ENCODE data around the gene DEUP1.
"Not testable (repeated sequence)": the region's sequence is repeated elsewhere in the genome, so short reads cannot be mapped to it uniquely, and the experiment has no call there.

Gene DEUP1, protein sequence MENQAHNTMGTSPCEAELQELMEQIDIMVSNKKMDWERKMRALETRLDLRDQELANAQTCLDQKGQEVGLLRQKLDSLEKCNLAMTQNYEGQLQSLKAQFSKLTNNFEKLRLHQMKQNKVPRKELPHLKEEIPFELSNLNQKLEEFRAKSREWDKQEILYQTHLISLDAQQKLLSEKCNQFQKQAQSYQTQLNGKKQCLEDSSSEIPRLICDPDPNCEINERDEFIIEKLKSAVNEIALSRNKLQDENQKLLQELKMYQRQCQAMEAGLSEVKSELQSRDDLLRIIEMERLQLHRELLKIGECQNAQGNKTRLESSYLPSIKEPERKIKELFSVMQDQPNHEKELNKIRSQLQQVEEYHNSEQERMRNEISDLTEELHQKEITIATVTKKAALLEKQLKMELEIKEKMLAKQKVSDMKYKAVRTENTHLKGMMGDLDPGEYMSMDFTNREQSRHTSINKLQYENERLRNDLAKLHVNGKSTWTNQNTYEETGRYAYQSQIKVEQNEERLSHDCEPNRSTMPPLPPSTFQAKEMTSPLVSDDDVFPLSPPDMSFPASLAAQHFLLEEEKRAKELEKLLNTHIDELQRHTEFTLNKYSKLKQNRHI

DNA sequence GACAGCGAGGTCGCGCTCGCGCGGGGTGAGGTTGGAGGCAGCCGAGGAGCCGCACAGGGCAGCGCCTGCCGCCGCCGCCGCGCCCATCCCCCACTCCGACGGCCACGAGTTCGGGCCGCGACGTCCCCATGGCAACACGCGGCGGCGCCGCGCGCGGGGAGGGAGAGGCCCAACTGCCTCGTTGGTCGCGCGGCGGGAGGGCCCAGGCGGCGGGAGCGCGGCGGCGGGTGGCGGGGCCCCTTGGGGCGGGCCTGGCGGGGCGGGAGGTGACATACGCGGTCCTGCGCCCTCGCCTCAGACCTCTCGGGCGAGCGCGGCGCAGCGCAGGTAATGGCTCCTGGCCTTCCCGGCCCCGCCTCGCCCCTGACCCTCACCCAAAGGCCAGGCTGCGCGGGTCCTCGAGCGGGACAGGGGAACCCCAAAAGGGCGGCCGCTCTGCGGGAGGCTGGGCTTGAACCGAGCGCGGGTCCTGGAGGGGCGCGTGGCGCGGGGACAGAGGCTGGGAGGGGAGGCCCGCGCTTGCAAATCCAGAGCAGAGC, at the start of gene DEUP1:
TSS of gene DEUP1 (plus strand) at position 297 of the 539 bp plus-strand sequence. CDS start 1,518 bp downstream, outside the sequence.
- peak in 1 of 2 donors; percentile 1 for DNase-seq (ENCODE audit: low read depth in 2 of 2)

DNA sequence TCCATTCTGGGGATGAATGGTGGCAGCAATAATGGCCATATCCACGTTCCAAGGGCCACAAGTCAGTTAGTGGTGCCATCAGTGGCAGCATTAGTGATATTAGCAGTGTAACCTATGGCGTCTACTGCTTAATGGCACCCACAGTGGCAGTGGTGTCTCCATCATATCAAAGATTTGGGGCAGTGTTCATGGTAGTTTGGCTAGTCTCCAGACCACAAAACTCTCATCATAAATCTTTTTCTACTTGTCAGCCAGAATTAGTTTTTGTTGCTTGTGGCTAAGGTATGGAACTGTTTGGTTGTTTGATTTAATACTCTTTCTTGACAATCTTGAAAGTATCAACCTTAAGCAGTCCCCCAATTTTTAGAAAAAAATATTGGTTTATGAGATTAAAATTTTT, 45.1 kb upstream of the DEUP1 start:
- no peak for DNase-seq (ENCODE audit: low read depth in 2 of 2)

DNA sequence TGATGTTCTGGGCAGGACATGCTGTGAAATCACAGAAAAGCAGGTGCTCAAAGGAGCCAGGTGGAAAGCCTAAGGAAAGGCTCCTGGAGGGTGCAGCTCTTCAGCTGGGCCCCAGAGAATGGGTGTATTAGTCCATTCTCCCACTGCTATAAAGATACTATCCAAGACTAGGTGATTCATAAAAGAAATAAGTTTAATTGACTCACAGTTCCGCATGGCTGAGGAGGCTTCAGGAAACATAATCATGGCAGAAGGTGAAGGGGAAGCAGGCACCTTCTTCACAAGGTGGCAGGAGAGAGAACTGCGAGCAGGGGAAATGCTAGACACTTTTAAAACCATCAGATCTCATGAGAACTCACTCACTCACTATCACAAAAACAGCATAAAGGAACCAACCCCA, 43.1 kb upstream of the DEUP1 start:
- DNase-seq (ENCODE audit: low read depth in 2 of 2): no peak

DNA sequence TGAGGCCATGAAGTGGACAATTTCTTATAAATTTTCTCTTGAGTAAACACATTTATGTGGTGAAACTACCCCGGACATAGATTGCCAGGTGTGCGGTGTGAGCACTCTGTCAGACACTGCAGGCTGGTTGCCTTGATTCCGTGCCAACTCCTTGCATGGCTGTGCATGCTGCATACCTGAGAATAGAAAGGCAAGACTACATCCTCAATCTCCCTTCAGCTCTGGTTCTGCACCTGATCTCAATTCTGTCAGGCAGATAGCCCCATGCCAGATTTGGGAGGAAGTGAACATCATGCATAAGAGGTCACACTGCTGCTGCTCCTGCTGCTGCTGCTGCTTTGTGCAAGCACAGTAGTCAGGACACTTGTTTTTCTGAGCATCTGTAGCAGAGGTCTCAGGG, 42.5 kb upstream of the DEUP1 start:
- no peak for DNase-seq (ENCODE audit: low read depth in 2 of 2)

DNA sequence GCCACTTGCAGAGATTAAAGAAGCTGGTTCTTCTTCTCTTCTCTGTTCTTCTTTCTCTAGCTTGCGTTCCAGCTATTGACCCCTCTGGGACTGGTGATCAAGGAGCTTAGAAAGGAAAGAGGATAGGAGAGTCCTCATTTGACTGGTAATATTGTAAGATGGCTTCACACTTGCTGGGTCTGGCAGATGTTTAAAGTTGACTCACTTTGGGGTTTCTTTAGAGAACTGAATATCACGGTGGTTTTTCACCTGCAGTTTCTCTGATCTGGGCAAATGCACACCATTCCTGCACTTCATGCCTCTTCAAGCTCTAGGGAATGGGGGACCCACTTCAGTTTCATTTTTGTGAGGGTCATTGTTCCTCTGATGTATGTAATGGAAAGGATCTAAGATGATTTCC, 41.8 kb upstream of the DEUP1 start:
- no peak for DNase-seq (ENCODE audit: low read depth in 2 of 2)

DNA sequence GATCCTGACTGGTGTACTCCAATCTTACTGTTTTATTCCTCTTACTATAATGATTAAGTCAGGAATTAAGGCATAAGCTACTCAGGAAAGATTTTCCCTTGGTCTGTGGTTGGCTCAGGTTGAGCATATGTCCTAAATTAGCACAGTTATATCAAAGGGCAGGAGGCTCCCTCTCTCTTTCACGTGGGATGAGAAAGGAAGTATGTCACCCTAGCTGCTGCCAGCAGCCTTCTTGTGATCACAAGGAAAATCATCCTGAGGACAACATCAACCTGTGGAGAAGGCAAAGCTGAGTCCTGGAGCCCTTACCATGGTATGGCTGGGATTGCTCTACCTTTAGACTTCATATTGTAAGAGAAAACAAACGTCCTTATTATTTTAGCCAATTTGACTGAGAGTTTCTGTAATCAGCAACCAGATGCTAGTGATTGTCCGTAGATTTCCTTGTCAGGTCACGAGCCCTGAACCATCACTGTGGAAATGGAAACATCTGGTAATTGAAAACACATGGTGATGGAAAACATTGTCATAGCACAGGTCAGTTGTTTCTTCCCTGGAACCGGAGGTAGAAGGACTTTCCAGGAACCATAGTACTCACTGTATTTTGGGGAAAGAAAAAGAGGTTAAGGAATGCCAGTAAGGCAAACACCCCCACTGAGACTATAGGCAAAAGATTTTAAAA, 40.6 kb upstream of the DEUP1 start:
- no peak for DNase-seq (ENCODE audit: low read depth in 2 of 2)

DNA sequence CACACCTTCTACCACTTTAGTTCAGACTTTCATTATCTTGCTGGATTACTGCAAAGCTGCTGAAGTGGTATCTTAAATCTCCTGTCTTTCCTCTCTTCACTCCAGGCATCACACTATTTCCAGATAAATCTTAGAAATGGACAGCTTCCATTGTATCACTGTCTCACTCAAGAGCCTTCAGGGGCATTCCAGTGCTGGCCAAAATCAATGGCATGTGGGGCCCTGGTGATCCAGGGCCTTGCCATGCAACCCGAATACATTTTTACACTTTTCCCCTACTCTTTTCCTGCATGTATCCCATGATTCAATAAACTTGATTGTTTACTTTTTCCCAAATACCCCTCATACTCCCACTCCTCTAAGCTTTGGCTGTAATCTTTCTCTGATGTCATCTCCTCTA, 39.4 kb upstream of the DEUP1 start:
- DNase-seq (ENCODE audit: low read depth in 2 of 2): no peak

DNA sequence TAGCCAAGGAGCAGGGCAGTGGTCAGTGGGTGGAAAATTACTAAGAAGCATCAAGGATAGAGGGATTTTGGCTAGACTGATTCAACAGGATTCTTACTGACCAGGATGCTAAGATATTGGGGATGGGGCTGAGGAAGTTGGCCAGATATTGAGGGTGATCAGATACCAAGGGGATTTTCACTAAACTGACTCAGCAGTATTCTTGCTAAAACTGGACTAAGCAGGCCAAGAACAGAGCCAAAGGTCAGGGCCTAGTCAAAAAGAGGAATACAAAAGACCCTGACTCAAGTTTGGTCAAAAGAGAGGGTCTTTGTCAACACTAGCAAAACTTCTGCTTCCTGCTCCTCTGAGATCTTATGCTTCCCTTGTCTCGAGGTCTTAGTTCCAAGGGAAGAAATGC, 38.6 kb upstream of the DEUP1 start:
- DNase-seq (ENCODE audit: low read depth in 2 of 2): no peak

DNA sequence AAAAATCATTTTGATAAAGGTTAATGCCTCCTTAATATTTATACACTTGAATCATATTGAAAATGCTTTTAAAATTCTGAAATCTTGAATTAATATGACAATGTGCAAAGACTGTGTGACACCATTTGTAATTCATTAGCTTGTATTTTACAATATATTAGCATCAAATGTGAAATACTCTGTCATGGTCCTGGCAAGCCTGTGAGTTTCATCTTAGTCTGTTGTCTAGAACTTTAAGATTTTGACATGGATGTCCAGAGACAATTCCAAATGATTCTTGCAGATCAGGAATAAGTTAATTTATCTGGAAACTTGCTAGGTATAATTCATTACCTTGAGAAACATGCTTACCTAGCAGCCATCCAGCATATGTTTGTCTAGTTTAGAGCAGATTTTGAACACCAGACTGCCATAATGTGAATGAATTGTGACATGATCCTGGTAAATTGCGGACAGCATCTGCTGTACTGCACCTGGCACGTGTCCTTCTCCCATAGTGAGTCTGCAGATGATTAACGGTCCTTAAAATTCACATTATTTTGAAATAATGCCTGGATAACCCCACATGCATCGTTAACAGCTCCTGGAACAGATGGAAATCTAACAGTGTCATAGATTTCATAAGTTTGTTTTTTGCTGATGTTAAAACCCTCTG, 34.5 kb upstream of the DEUP1 start:
- no peak for DNase-seq (ENCODE audit: low read depth in 2 of 2)

DNA sequence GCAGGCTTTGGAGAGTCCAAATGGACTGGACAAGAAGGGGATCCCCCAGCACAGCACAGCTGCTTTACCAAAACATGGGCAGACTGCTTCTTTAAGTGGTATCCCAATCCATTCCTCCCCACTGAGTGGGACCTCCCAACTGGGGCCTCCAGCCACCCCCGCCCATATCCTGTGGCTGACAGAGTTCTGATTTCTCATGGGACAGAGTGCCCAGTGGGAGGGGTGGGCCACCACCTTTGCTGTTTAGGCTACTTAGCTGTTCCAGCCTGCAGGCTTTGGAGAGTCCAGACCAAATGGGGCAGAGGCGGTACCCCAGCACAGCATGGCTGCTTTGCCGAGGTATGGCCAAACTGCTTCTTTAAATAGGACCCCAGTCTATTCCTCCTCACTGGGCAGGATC, 26.9 kb upstream of the DEUP1 start:
- DNase-seq (ENCODE audit: low read depth in 2 of 2): no peak

DNA sequence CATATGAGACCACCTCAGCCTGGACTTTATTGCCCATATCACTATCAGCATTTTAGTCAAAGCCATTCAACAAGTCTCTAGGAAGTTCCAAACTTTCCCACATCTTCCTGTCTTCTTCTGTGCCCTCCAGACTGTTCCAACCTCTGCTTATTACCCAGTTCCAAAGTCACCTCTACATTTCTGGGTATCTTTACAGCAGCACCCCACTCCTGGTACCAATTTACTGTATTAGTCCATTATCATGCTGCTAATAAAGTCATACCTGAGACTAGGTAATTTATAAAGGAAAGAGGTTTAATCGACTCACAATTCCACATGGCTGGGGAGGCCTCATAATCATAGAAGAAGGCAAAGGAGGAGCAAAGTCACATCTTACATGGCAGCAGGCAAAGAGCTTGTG, 16.1 kb upstream of the DEUP1 start:
- not testable (repeated sequence) for DNase-seq (ENCODE audit: low read depth in 2 of 2)

DNA sequence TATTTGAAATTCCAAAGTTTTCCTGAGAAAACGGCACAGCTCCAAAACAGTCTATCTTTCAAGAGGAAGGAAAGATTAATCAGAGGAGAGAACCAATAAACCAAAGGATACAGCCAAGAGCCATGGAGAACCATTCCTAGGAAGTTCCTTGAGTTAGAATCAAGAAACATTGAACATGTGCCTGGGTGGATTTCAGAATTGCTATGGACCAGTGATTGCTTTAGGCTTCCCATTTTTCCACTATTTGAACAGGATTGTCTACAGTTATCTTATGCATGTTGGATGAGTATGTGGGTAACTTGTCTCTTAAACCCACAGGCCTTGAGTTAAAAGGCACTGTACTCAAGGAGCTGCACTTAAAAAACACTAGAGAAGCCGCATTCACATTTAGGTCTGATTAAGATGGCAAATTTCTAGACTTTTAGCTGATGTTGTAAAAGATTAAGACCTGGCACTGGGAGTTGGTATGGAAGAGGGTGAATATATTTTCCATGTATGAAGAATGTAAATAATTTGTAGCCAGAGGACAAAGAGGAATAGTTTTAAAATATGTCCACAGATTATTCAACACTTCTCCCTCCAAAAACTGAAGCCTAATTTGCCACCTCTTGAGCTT, 11.2 kb upstream of the DEUP1 start:
- no peak for DNase-seq (ENCODE audit: low read depth in 2 of 2)

DNA sequence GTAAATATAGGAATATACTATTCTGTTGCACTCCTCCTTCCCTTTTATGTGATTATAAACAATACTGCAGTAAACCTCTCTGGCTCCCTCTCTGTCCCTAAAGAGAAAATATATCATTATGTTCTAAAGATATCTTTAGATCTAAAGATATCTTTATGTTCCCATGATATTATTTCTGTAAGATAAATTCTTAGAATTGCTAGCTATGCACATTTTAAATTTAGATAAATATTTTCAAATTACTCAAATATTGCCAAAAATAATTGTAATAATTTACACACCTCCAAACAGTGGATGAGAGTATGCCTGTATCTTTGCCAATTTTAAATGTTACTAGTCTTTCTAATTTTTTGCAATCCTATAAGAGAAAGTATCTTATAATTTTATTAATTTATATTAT, 10.3 kb upstream of the DEUP1 start:
- no peak for DNase-seq (ENCODE audit: low read depth in 2 of 2)

DNA sequence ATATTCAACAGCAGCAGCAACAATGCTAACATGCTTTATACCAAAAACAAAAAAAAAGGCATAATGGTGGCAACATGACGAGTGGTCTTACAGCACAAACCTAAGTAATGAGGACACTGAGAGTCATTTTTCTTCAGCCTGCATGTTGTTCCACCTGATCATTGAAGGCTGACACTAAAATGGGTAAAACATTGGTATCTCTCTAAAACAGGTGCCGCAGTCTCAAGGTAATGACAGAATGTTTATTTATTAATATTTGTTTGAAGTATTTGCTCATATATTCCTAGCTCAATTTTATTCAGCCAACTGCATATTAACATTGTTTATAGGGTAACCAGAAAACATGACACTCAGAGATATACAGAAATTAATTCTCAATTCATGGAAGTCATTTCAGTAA, 8.3 kb upstream of the DEUP1 start:
- no peak for DNase-seq (ENCODE audit: low read depth in 2 of 2)

DNA sequence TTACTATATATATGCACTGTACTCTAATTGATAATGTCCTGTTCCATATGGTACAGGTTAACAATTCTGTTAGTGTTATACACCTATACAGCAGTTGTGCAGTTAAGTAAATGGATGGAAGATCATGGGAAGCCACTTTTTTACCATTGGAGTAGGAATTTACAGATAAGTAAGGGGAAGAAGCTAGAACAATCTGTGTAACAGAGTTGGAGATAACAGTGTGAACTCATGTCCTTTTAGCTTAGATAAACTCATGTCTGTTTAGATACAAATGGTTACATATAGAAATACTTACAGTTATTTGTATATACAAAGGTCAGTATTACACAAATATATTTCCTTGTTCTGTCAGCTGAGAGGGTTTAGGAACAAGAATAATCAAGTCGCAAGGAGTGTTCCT, 6.8 kb upstream of the DEUP1 start:
- DNase-seq (ENCODE audit: low read depth in 2 of 2): no peak

DNA sequence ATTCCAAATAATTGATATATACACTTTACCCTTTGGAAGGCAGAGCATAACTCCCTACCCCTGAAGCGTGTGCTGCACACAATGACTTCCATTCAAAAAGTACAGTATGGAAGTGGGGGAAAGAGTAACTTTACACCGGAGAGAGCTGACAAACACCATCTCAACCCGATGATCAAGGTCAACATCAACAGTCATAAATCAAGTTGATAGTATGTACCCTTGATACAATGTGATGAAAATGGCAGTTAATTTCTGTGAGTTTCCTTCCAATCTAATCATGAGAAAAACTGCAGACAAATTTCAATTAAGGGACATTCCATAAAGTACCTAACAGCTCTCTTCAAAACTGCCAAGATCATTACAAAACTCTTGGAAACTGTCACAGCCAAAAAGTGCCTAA, 6.0 kb upstream of the DEUP1 start:
- no peak for DNase-seq (ENCODE audit: low read depth in 2 of 2)

DNA sequence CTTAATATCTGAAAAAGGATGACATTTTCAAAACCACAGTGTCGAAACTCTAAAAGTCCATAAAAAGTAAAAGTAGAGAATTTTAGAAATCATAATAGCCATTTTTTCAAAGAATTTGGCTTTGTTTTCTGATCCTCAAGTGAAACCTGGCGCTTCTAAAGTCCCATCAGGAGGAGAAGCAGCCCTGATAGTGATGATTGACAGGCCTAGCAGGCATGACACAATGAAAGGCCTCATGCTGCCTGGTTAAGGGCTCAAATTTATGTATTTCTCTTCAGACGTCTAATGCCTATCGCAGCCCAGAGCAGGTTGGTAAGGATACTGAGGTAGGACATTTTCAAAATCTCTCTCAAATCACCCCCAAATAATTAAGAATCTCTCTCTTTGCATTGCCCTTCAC, 3.9 kb upstream of the DEUP1 start:
- no peak for DNase-seq (ENCODE audit: low read depth in 2 of 2)

DNA sequence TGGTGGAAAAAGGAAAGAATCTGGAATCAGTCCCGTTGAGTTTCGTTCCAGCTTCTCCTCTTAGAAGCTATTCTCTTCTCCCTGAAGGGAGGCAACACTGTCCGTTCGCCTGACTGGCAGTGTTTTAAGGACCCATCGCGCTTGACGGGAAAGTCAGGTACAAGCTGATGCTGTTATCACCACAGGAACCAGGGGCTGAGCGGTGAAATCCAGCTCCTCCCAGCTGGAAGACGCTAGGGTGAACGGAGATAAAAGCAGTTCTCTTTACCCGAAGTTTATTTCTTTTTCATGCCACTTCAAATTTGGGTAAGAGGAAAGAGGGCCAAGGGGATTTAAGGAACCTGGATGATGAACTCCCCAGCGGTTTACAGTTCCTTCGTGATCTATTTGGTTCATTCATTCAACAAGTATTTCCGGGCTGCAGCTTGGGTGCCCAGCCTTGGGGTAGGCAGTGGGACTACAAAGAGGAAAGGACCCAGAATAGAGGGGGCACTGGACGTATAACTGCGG, 551 bp upstream of the DEUP1 start:
- no peak for DNase-seq (ENCODE audit: low read depth in 2 of 2)

DNA sequence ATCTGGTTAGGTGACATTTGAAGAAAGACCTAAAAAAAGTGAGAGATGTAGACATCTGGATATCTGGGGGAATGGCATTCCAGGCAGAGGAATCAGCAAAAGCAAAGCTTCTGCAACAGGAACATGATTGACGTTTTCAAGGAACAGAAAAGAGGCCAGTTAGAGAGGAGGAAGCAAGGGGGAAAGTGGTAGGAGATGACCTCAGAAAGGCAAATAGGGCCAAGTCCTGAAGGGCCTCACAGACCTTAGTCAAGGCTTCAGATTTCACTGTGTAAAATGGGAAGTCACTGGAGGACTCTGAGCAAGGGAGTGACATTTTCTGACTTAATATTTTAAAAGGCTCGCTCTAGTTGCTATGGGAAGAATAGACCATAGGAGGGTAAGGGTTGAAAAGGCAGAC, 9.7 kb downstream of the DEUP1 start:
- no peak for DNase-seq (ENCODE audit: low read depth in 2 of 2)

DNA sequence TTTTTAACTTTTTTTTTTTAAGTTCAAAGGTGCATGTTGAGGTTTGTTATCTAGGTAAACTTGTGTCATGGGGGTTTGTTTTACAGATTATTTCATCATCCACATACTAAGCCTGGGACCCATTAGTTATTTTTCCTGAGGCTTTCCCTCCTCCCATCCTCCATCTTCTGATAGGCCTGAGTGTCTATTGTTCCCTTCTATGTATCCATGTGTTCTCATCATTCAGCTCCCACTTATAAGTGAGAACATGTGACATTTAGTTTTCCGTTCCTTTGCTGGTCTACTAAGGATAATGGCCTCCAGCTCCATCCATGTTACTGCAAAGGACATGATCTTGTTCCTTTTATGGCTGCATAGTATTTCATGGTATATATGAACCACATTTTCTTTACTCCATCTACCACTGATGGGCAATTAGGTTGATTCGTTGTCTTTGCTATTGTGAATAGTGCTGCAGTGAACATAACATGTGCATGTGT, 14.4 kb downstream of the DEUP1 start:
- no peak for DNase-seq (ENCODE audit: low read depth in 2 of 2)

DNA sequence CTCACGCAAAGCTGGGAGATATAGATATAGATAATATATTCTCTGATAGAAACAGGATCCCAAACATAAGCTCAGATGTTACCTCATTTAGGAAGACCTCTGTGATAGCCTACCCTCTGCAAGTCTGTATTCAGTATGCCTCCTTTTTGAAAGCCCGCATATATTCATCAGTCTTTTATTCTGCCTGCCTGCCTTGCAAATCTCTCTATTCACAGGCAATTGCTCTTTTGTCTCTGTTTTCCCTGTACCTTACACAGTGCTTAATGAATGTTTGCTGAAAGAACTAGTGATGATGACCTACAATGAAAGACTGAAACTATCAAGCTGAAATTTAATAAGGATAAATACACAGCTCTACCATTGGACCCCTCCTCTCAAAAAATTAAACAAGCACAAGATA, 18.4 kb downstream of the DEUP1 start:
- DNase-seq (ENCODE audit: low read depth in 2 of 2): no peak

All from stimulated activated CD8-positive, alpha-beta memory T cell treated with anti-CD3 and anti-CD28 coated beads, Interleukin-15, amount 100 ng/mL, for 48 hours (primary cell).